ENCODE results near the gene PYY.
A peak's percentile ranks its signal among the peaks of the same experiment; 100 is the strongest.
"Not testable (repeated sequence)": the region's sequence is repeated elsewhere in the genome, so short reads cannot be mapped to it uniquely, and the experiment has no call there.

The PYY gene

DNA sequence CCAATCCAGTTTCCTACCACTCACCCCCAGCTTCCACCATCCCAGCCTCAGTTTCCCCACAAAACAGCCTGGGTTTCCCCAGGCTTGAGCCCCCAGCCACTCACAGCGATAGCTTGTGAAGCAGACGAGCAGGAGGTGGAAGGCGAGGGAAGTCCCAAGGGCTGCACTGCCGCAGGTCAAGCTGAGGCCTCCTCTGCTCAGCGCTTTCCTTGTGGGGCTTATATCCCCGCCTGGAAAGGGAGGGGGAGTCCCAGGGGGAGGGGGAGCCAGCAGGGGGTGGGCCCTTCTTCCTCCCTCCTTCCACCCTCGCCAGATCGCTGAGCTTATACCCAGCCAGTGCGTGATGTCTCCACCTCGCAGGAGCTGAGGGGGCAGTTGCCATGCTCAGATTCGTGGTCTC, at the start of gene PYY:
TSS of gene PYY (minus strand) at position 195 of the 400 bp plus-strand sequence. CDS start 457 bp downstream, outside the sequence.
- no peak for DNase-seq

DNA sequence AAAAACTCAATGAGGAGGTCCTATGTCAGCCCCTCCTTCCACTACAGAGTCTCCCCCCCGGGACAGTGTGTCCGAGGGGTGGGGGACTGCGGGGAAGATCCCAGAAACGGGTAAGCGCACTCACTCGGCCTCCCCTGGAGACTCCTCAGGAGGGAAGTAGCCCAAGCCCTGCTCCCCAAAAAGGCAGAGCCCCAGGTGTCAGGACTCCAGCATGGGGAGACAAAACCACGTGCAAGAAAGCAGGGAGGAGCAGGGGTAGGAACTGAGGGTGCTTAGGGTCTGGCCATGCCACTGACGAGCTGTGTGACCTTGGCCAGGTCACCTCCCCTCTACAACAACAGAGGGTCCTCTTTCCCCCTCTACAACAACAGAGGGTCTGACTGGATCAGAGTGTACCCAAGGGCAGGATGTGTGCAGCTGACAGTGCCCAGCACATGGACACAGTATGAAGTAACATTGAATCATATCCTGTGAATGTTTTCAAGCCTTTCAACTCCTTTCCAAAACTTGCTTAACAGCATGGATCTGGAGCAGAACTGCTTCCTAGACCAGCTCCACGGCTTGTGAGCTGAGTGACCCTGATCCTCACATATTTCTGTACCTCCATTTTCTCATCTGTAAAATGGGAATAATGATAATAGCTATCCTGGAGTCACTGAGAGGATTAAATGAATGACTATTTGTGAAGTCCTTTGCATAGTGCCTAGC, 48.6 kb upstream of the PYY start:
- no peak for DNase-seq

DNA sequence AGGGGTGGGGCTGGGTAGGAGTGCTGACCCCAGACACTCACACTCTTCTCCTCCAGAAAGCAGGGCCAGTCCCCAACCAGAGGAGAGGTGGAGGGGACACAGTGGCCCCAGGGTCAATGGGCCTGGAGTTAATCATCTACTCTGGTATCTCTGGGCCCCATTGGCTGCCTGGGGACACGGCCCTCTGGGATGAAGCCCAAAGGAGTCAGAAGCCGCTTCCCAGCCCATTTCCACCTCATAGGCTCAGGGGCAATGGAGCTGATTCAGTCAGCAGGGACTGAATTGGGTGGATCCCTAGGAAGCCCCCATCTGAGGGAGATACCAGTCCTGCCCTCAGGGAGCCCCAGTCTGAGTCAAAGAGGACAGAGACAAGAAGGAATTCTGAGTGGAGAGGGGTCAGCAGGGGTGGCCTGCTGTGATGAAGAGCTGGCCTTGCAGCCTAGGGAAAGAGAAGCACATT, 47.8 kb upstream of the PYY start:
- DNase-seq: no peak

DNA sequence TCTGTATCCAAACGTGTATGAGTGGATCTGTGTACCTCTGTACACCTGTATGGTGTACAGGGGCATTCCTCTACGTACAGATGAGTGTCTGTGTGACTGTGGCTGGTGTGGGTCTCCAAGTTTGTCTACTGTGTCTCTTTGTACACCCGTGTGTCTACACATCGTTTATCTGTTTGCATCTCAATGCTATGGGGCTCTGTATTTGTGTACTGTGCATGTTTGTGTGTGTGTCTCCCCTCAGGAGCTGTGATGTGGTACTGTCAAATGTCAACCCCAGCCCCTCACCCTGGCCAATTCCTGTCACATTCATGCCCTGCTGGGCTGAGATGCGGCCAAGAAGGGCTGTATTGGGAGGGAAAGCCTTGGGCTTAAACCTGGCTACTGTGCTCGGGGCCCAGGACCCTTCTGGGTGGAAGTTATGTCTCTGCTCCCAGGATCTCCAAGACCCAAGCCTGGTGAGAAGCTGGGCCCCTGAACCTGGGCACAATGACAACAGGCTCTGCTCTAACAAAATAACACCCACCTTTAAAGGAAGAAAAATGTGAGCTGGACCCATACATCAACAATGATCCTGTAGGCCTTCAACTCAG, 47.2 kb upstream of the PYY start:
- DNase-seq: no peak

- DNase-seq: no peak
Measured at GRCh38 chr17:44000141-44000860, 46.6 kb upstream of the PYY start.

- no peak for DNase-seq
Measured at GRCh38 chr17:43999024-43999423, 45.3 kb upstream of the PYY start.

DNA sequence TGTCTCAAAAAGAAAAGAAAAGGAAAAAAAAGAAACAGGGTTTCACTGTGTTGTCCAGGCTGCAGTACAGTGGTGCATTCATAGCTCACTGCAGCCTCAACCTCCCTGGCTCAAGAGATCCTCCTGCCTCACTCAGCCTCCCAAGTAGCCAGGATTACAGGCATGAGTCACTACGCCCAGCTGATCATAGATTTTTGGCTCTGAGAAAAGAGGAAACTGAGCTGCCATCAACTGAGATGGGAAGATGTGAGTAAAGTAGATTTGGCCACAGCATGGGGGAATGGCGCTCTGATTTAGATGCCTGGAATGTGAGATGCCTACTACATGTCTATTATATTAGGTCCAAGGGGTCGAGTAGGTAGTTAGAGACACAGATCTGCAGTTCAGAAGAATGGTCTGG, 44.8 kb upstream of the PYY start:
- no peak for DNase-seq

DNA sequence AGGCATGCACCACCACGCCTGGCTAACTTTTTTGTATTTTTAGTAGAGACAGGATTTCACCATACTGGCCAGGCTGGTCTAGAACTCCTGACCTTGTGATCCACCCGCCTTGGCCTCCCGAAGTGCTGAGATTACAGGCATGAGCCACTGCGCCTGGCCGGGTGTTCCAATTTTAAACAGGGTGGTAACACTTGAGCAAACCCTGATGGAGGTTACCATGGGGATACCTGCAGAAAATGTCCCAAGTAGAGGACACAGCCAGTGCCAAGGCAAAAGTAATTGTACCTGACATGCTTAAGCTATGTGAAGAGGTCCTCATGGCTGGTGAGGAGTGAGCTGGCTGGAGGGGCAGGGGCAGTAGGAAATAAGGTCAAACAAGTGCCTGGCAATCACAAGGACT, 43.4 kb upstream of the PYY start:
- DNase-seq: not testable (repeated sequence)

GRCh38 chr17:43995150-43995471, 41.4 kb upstream of the PYY start:
- DNase-seq: no peak

GRCh38 chr17:43994272-43995149, 40.8 kb upstream of the PYY start:
- DNase-seq: peak; percentile 69

DNA sequence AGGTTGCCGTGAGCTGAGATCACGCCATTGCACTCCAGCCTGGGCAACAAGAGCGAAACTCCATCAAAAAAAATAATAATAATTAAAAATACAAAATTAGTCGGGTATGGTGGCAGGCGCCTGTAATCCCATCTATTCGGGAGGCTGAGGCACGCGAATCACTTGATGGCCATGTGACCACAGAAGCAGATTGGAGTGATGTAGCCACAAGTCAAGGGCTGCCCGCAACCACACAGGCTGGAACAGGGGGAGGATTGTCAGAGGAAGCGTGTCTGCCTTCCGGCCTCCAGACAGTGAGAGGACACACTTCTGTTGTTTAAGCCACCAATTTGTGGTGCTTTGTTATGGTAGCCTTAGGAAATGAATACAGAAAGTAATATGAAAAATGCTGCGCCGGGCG, 38.9 kb upstream of the PYY start:
- no peak for DNase-seq

DNA sequence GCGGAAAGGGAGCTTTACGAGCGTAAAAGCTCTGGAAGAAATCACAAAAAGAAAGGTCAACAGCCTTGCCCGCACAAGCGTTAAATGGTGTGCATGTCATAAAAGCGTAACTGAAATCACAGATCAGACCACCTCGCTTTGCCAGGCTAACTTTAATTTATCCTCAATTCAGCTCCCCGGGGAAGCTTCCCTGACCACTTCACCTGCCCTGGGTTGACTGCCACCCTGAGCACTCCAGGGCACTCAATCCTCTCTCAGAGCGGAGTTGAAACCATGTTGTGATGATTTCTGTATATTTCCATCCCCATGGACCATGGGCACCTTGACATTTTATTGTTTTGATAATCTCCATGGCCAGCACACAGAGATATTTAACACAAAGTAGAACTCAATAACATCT, 34.6 kb upstream of the PYY start:
- DNase-seq: no peak

DNA sequence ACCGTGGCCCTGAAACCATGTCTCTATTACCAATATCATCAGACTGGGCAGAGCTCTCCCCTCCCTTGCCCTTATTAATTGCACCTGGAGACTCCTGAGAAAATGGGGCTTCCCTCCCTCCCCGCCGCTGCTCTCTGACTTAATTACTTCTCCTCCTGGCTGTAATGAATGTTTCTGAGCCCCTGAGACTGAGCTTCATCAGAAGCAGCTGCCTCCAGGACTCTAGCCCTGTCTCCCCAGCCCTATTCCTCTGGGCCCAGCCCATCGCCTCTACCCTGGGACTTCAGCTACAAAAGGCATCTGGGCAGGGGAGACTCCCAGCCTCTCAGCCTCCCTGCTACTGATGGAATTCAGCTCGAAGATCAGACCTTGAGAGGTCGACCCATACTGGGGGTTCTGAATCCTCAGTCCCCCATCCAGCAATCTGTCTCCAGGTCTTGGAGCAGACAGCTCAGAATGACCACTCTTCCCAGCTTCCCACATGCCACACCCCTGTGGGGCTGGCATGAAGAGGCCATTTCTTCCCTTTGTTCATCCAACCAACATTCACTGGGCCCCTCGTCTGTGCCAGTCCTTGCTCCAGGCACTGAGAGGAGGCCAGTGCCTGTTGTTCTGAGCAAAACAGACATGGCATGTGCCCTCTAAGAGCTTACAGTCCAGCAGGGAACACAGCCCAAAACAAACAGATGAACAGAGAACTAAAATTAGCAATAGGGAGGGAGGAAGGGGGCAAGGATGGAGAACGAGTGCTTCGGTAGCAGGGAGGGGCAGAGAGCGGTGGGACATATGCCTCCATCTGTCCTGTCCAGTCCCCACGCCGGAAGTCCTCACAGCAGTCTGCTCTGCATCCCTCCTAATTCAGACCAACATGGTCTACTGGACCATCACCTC, 33.6 kb upstream of the PYY start:
- DNase-seq: no peak

DNA sequence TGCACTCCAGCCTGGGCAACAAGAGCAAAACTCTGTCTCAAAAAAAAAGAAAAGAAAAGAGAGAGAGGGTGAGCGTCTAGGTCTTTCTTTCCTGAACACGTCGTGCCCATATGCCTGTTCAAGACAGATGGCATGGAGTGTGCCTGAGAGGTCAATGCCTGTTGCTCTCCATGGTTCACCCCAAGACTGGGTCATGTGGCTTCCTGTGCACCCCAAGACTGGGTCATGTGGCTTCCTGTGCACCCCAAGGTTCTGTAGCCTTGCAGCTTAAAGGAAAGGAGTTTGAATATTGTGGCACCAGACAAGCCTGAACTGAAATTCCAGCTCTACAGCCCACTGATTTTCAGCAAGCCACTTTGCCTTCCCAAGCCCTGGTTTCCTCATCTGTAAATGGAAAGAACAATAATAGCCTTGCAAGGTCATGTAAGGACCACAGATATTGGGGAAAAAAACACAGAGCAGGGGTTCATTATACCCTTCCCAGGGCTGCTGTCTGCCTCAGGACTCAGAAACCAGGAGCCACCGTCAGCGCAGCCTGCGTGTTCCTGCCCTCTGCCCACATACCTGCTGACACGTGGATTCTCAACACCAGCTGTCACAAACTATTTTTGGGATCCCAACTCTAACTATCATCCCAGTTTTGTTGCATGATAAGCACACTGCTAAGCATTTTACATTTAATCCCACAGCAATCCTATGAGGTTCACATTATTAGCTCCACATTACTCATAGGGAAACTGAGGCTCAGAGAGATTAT, 32.7 kb upstream of the PYY start:
- DNase-seq: no peak

DNA sequence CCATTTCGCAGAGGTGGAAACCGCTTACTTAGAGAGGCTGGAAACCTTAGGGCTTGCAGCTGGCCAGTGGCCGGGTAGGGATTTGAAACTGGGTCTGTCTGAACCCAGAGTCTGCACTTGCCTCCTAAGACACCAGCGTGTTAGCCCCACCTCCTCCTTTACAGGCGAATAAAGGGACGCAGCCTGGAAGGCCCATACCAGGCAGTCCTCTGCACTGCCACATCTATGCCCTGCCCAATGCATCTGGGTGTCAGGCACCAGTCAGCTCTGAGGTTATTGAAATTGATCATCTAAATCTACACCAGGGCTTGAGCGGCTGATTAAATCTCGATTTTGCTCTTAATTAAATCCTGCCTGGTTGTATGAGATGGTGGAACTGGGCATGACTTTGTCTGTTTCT, 30.8 kb upstream of the PYY start:
- no peak for DNase-seq

- no peak for DNase-seq
Measured at GRCh38 chr17:43983515-43984411, 30.0 kb upstream of the PYY start.

GRCh38 chr17:43983196-43983514, 29.4 kb upstream of the PYY start:
- no peak for DNase-seq

- no peak for DNase-seq
Measured at GRCh38 chr17:43982171-43982570, 28.4 kb upstream of the PYY start.

GRCh38 chr17:43979671-43980070, 25.9 kb upstream of the PYY start:
- no peak for DNase-seq

DNA sequence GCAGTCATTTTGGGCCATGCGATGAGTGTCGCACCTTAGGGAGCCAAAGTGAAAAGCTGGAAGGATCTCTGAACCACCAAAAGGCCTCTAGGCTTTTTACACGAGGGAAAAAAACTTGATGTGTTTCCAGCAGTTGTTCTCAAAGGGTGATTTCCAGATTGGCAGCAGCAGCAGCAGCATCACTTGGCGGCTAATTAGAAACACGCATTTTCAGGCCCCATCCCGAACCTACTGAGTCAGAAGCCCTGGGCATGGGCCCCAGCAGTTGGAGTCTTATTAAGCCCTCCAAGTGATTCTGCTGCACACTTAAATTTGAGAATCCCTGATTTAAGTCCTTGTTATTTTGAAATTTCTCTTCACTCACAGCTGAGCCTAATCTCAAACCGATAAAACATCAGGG, 25.3 kb upstream of the PYY start:
- no peak for DNase-seq

DNA sequence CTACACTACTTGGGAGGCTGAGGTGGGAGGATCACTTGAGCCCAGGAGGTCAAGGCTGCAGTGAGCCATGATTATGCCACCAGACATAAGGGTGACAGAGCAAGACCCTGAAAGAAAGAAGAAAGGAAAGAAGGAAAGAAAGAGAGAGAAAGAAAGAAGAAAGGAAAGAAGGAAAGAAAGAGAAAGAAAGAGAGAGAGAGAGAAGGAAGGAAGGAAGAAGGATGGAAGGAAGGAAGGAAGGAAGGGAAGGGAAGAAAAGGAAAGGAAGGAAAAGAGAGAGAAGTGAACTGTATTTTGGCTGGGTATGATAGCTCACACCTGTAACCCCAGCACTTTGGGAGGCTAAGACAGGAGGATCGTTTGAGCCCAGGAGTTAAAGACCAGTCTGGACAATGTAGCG, 24.3 kb upstream of the PYY start:
- no peak for DNase-seq

Data from CD4-positive, alpha-beta T cell treated with Interleukin-17A for 1 hour (primary cell).